Epithelial cell of esophagus (primary cell): ENCODE results near the gene TRAPPC12.

Source experiments
- DNase-seq: peaks from one replicate; pipeline ENCODE4 v3.0.0; 2010; ENCODE audit warnings: low read depth
- H3K4me3 ChIP-seq: 2 replicates; pipeline ENCODE4 v1.5.1; 2011; ENCODE audit warnings: mild to moderate bottlenecking, low read length, control low read depth
- TF ChIP-seq, protein P1 (sequence below): IDR thresholded peaks from 2 replicates; pipeline ENCODE4 v1.5.1; 2011; ENCODE audit warnings: low read depth, mild to moderate bottlenecking, low read length, control low read depth, inconsistent platforms; ENCODE audit not compliant: insufficient read depth; ENCODE audit errors: missing control alignments

Gene TRAPPC12

DNA sequence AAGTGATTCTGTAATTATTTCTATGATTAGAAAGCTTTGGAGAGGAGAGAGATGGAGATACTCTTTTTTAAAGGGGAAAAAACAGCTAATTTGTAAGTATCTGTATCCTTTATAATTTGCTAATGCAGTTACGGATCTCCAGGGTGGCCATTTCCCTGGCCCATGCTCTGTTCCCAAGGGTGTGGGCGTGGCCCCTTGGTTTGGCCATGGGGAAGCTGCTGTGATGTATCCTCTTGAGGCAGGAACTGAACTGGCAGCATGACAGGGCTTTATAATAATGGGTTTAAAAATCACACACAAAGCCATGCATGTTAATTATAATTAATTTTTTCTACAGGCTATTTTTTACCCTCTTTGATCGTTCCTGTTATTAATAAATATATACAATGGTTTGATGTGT, 27.0 kb downstream of the TRAPPC12 start:
- TF ChIP-seq, protein P1, sequence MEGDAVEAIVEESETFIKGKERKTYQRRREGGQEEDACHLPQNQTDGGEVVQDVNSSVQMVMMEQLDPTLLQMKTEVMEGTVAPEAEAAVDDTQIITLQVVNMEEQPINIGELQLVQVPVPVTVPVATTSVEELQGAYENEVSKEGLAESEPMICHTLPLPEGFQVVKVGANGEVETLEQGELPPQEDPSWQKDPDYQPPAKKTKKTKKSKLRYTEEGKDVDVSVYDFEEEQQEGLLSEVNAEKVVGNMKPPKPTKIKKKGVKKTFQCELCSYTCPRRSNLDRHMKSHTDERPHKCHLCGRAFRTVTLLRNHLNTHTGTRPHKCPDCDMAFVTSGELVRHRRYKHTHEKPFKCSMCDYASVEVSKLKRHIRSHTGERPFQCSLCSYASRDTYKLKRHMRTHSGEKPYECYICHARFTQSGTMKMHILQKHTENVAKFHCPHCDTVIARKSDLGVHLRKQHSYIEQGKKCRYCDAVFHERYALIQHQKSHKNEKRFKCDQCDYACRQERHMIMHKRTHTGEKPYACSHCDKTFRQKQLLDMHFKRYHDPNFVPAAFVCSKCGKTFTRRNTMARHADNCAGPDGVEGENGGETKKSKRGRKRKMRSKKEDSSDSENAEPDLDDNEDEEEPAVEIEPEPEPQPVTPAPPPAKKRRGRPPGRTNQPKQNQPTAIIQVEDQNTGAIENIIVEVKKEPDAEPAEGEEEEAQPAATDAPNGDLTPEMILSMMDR = no peak
- DNase-seq = no peak

DNA sequence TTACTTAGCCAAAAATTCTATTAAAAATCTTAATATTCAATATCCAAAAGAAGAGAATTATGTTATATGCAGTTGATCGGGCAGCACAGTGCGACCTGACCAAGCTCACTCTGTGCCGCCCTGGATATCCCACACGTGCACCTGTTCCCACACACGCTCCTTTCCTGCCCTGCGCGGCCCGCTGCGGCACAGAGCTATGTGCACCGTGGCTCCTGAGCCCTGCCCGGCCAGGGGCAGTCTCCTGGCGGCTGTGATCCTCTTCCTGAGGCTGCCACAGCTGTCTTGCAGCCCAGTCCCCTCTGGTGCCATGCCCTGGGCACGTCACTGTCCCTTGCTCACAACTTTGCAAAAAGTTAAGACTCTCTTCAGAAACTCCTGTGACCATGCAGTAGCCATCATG, 29.3 kb downstream of the TRAPPC12 start:
- DNase-seq = no peak
- TF ChIP-seq, protein P1 = no peak
- no peak overlapping the region for H3K4me3 ChIP-seq

More for the DNA sequence above, 27.0 kb downstream of the TRAPPC12 start:
- H3K4me3 ChIP-seq = no peak overlapping the region

DNA sequence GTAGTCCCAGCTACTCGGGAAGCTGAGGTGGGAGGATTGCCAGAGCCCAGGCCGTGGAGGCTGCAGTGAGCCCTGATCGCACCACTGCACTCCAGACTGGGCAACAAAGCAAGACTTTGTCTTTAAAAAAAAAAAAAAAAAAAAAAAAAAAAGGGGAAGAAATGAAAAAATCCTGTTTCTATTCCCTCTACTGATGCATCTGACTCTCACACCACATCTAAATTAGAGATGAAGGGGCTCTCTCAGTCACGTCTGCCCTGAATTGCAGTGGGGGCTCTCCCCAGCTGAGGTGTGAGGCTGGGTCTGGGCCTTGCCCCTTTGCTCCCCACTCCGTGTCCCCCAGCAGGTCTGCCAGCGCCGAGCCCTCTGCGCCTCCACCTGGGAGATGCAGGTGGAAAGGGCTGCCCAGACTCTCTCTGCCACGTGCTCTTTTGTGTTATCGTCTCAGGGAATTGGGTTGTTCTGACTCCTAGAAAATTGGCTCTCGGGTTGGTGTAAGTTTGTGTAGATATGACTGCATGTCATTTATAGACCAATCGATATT, 30.2 kb downstream of the TRAPPC12 start:
- TF ChIP-seq, protein P1 = no peak
- H3K4me3 ChIP-seq = no peak overlapping the region
- DNase-seq = no peak

DNA sequence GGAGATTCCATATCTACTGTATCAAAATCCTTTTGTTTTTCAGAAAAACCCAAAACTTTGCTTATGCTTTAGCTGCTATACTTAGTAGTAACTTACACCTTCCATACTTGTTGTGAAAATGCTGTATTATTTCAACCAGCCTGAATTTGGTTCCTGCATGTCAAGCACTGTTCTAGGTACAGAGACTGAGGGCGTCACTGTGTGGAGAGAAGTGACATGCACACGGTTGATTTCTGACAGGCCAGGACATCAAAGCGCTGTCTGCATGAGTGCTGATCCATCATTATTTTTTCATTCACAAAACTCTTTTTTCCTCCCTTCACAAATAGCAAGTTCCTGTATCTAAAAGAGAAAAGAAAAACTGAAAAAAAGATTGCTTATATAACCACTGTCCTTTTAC, 31.6 kb downstream of the TRAPPC12 start:
- TF ChIP-seq, protein P1 = no peak
- no peak for DNase-seq

DNA sequence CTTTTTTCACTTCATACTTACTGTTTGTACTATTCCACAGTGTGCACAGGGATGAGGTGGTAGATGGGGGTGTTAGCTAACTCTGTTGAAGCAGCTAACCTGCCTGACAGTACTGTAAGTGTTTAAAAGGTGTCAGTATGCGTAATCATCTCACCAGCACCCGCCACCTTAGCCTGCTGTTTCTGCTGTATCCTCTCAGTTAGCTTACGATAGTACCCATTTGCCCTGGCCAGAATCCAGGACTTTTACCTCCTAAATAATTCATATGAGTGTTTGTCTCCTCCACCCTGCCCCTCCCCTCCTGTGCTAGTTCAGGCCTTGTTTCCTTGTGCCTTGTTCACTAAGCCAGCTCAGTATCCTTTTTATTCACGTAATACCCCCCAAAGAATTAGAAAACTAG, 34.2 kb downstream of the TRAPPC12 start:
- TF ChIP-seq, protein P1 = no peak
- DNase-seq = no peak
- no peak overlapping the region for H3K4me3 ChIP-seq

More for the DNA sequence above, 31.6 kb downstream of the TRAPPC12 start:
- no peak overlapping the region for H3K4me3 ChIP-seq

DNA sequence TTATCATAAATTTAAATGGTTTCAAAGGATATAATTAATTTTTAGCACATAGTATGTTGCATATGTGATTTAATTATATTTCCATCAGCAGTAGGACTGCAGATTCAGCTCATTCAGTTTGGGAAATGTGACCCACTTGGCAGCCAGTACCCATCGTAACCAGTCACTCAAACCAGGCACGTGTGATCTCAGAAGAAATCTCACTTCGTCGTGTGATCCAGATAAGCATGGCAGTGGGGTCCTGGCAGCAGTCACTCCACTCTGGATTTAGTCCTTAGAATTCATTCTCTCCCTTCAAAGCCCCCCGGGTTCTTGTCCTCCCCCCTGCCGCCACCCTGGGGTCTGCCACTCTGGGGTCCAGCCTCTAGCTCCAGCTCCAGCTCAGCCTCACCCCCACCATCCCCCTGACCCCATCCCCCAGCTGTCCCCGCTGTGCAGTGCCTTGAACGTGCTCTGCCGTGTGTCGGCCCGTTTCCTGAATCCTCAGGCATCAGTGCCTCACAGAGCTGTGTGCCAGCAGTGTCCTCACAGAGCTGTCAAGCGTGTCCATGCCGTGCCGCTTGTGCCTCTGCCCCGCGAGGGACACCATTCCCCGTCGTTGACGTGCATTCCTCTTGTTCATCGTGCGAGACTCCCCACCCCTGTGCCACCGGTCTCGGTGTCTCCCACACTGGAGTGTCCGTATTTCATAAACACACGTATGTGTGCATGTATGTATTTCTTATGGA, 34.8 kb downstream of the TRAPPC12 start:
- H3K4me3 ChIP-seq = no peak overlapping the region
- TF ChIP-seq, protein P1 = no peak
- no peak for DNase-seq
